BE2C (cell line): ENCODE measurements around the gene PRDX1.
A peak's percentile ranks its signal among the peaks of the same experiment; 100 is the strongest.

Source experiments
- DNase-seq: peaks from one replicate; pipeline ENCODE4 v3.0.0-alpha.2; 2020
- H3K27me3 ChIP-seq: fragments of 250-450 bp; sonication (Bioruptor Pico); 2 replicates; pipeline ENCODE4 v1.5.1; 2020; ENCODE audit warnings: mild to moderate bottlenecking
- H3K36me3 ChIP-seq: fragments of 250-450 bp; sonication (Bioruptor Pico); 2 replicates; pipeline ENCODE4 v1.5.1; 2020; ENCODE audit warnings: mild to moderate bottlenecking
- H3K4me1 ChIP-seq: fragments of 250-450 bp; sonication (Bioruptor Pico); 2 replicates; pipeline ENCODE4 v1.5.1; 2020
- H3K4me3 ChIP-seq: 2 replicates; pipeline ENCODE4 v1.5.1; 2011; ENCODE audit warnings: low read depth, low read length
- H3K9me3 ChIP-seq: fragments of 250-450 bp; sonication (Bioruptor Pico); 2 replicates; pipeline ENCODE4 v1.5.1; 2020
- TF ChIP-seq, protein P1 (sequence below): IDR thresholded peaks from 2 replicates; pipeline ENCODE4 v1.5.1; 2012; ENCODE audit warnings: mild to moderate bottlenecking, low read depth, low read length

The PRDX1 gene

DNA sequence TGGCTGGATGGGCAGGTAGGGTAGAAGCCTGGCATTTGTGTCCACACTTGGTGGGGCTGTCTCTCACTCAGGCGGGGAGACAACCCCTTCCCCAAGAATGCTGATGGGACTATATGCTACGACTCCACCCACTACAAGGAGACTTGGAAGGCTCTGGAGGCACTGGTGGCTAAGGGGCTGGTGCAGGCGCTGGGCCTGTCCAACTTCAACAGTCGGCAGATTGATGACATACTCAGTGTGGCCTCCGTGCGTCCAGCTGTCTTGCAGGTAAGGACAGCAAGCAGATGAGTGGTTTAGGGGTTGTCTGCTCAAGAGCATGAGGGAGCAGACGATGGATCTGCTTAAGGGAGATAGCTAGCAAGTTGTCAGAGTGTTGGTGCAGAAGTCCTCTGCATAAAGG lies 46.2 kb upstream of the PRDX1 start:
- Histone ChIP-seq H3K4me1 (no peaks in the 10 kb centered on the region), H3K9me3 (no peaks in the 10 kb centered on the region), H3K4me3 (no peak overlapping the region), H3K36me3 (peaks cover 26% of the 10 kb centered on the region), H3K27me3 (no peaks in the 10 kb centered on the region)
- TF ChIP-seq, protein P1, sequence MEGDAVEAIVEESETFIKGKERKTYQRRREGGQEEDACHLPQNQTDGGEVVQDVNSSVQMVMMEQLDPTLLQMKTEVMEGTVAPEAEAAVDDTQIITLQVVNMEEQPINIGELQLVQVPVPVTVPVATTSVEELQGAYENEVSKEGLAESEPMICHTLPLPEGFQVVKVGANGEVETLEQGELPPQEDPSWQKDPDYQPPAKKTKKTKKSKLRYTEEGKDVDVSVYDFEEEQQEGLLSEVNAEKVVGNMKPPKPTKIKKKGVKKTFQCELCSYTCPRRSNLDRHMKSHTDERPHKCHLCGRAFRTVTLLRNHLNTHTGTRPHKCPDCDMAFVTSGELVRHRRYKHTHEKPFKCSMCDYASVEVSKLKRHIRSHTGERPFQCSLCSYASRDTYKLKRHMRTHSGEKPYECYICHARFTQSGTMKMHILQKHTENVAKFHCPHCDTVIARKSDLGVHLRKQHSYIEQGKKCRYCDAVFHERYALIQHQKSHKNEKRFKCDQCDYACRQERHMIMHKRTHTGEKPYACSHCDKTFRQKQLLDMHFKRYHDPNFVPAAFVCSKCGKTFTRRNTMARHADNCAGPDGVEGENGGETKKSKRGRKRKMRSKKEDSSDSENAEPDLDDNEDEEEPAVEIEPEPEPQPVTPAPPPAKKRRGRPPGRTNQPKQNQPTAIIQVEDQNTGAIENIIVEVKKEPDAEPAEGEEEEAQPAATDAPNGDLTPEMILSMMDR: no peak
- DNase-seq: no peak

DNA sequence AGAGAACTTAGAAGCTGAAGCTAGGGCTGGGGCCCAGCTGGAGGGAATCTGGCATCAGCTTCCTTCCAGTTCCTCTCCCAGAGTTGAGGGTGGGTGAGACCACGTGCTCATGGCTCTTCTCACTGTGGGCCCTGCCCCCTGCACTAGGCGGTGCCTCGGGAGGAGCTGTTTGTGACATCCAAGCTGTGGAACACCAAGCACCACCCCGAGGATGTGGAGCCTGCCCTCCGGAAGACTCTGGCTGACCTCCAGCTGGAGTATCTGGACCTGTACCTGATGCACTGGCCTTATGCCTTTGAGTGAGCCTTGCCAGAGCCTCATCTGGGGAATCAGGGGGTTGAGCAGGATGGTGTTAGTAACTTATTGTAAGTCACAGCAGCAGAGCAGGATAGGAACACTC lies 45.0 kb upstream of the PRDX1 start:
- Histone ChIP-seq H3K36me3 (peaks cover 34% of the 10 kb centered on the region), H3K9me3 (no peaks in the 10 kb centered on the region), H3K4me3 (no peak overlapping the region), H3K27me3 (no peaks in the 10 kb centered on the region), H3K4me1 (no peaks in the 10 kb centered on the region)
- DNase-seq: peak; percentile 28
- TF ChIP-seq, protein P1: no peak

DNA sequence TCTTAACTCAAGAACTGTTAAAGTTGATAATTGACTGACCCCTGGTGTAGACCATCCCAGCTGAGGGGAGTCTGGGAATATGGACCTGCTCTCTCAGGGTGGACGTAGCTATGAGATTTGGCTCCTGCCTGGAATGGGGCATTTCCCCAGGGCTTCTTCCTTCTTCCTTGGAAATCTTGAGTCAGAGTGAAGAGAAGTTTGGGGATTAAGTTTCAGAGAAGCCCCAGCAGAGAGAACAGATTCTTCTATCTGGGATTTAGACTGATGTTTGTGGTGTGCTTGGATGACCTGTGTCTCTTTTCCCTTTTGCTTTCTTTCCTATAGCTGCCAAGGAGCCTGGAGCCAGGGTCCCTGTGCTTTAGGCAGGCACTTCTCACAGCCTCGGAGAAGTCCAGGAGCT lies 42.2 kb upstream of the PRDX1 start:
- Histone ChIP-seq H3K9me3 (no peaks in the 10 kb centered on the region), H3K4me1 (no peaks in the 10 kb centered on the region), H3K36me3 (peaks cover 27% of the 10 kb centered on the region), H3K4me3 (no peak overlapping the region), H3K27me3 (no peaks in the 10 kb centered on the region)
- TF ChIP-seq, protein P1: no peak
- no peak for DNase-seq

DNA sequence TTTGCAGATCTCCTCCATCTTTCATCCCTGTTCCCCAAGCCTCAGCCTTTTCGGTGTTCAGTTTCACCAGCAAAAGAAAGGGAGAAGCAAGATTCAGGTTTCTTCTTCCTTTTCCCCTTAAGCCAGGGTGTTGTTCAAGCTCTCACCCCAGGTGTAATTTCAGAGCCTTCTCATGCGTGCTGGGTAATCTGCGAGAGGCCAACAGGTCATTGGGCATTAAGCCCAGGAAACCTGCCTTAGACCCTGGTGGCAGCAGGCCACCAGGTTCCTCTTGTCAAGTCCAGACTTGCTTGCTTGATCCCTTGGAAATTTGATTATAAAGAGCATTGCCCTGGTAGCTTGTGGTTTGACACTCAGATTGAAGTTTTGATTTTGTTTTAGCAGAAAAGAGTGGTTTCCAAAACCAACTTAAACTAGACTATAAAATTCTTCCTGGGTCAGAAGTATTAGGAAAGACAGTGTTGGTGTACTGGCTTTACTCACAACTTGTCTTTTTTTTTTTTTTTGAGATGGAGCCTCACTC lies 35.8 kb upstream of the PRDX1 start:
- Histone ChIP-seq H3K4me3 (no peak overlapping the region), H3K27me3 (no peaks in the 10 kb centered on the region), H3K9me3 (no peaks in the 10 kb centered on the region), H3K4me1 (no peaks in the 10 kb centered on the region), H3K36me3 (peaks cover 9% of the 10 kb centered on the region)
- TF ChIP-seq, protein P1: no peak
- DNase-seq: no peak

DNA sequence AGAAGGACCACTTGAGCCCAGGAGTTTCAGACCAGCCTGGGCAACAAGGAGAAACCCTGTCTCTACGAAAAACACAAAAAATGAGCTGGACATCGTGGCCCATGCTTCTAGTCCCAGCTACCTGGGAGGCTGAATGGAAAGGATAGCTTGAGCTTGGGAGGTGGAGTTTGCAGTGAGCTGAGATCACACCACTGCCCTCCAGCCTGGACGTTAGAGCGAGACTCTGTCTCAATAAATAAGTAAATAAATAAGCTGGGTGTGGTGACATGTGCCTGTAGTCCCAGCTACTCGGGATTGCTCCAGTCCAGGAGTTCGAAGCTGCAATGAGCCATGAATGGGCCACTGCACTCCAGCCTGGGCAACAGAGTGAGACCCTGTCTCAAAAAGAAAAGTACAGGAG lies 32.5 kb upstream of the PRDX1 start:
- H3K36me3 ChIP-seq: no peaks in the 10 kb centered on the region; the same call in 1 of the 2 replicates
- H3K4me1 ChIP-seq: no peaks in the 10 kb centered on the region
- TF ChIP-seq, protein P1: no peak
- H3K9me3 ChIP-seq: no peaks in the 10 kb centered on the region
- H3K4me3 ChIP-seq: no peak overlapping the region
- no peaks in the 10 kb centered on the region for H3K27me3 ChIP-seq
- no peak for DNase-seq

DNA sequence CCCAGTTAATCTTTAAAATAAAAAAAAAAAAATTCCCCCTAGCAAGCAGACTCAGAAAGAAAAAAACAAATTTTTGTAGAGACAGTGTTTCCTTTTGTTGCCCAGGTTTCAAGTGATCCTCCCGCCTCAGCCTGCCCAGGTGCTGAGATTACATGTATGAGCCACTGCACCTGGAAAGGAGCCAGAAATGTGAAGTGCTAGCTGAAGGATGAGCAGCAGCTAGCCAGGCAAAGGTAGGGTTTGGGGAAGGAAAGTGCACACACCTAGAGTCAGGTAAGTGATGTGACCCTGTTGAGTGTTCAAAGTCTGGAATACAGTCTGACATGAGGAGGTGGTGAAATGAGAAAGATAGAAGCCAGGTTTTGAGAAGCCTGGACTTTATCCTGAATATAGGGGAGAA lies 30.6 kb upstream of the PRDX1 start:
- TF ChIP-seq, protein P1: no peak
- no peaks in the 10 kb centered on the region for H3K27me3 ChIP-seq
- H3K9me3 ChIP-seq: no peaks in the 10 kb centered on the region
- H3K4me1 ChIP-seq: no peaks in the 10 kb centered on the region
- no peak for DNase-seq
- no peaks in the 10 kb centered on the region; the same call in 1 of the 2 replicates for H3K36me3 ChIP-seq
- H3K4me3 ChIP-seq: no peak overlapping the region; the same call in 1 of the 2 replicates
